CD4-positive, alpha-beta T cell (primary cell): ENCODE results near the gene GPI. TPM values are rescaled to one million over a fixed set of nuclear protein-coding genes. Genes with fewer than 3 reads are reported as not detected.

Source experiments
- ATAC-seq: fragments of 200-7000 bp; cut with Tn5 transposase; one replicate; pipeline ENCODE4 v1.10.0; 2022; ENCODE audit warnings: mild to moderate bottlenecking; ENCODE audit not compliant: poor library complexity
- CTCF ChIA-PET: fragments of 350-600 bp; sonication (Branson Sonifier 250); formaldehyde crosslinking; loops from one replicate; lab custom pipeline; 2021; ENCODE audit warnings: antibody characterized with exemption, inconsistent platforms; lab: Charles Lee
- POLR2A ChIA-PET: fragments of 350-600 bp; sonication (Branson Sonifier 250); formaldehyde crosslinking; loops from one replicate; lab custom pipeline; 2021; ENCODE audit warnings: antibody characterized with exemption, inconsistent platforms; lab: Charles Lee
- DNase-seq, 14 experiments: peaks; one replicate each; pipeline ENCODE4 v3.0.0-alpha.2; 2013 to 2020; ENCODE audit warnings: mixed read lengths in 2 of 14
- H3K27ac ChIP-seq, 2 donors: one replicate each; pipeline versions ENCODE4 v1.5.1 to v1.7.0; 2013; ENCODE audit warnings: low read length in 2 of 2, low read depth in 1 of 2, mild to moderate bottlenecking in 1 of 2
- H3K27me3 ChIP-seq, 2 experiments: 1 replicate in 1 of 2; 2 replicates in 1 of 2; pipeline versions ENCODE4 v1.6.1 to v1.7.0; 2013; ENCODE audit warnings: low read length in 2 of 2, control low read depth in 1 of 2, mild to moderate bottlenecking in 1 of 2, moderate library complexity in 1 of 2; ENCODE audit not compliant: insufficient read depth in 2 of 2, control insufficient read depth in 1 of 2
- H3K36me3 ChIP-seq: one replicate; pipeline ENCODE4 v1.6.1; 2013; ENCODE audit warnings: low read length, control low read depth; ENCODE audit not compliant: insufficient read depth
- H3K4me1 ChIP-seq: one replicate; pipeline ENCODE4 v1.6.1; 2013; ENCODE audit warnings: low read length, control low read depth; ENCODE audit not compliant: insufficient read depth
- H3K4me3 ChIP-seq: one replicate; pipeline ENCODE4 v1.5.1; 2013; ENCODE audit warnings: mild to moderate bottlenecking, low read length, moderate library complexity
- H3K9me3 ChIP-seq, 2 experiments: 1 replicate in 1 of 2; 2 replicates in 1 of 2; pipeline versions ENCODE4 v1.6.1 to v1.7.0; 2013; ENCODE audit warnings: low read length in 2 of 2, mild to moderate bottlenecking in 2 of 2, control low read depth in 1 of 2, moderate library complexity in 1 of 2; ENCODE audit not compliant: control insufficient read depth in 1 of 2, insufficient read depth in 1 of 2
- H3K27ac Mint-ChIP-seq: one replicate; pipeline ENCODE4 v1.8.0; 2020; ENCODE audit warnings: mixed read lengths
- H3K27me3 Mint-ChIP-seq: one replicate; pipeline ENCODE4 v1.8.0; 2021; ENCODE audit warnings: mixed read lengths
- H3K36me3 Mint-ChIP-seq: one replicate; pipeline ENCODE4 v1.8.0; 2021; ENCODE audit warnings: low read depth, mixed read lengths
- H3K4me1 Mint-ChIP-seq: one replicate; pipeline ENCODE4 v1.8.0; 2021; ENCODE audit warnings: low read depth, mixed read lengths
- H3K4me3 Mint-ChIP-seq: one replicate; pipeline ENCODE4 v1.8.0; 2020; ENCODE audit warnings: mild to moderate bottlenecking, mixed read lengths
- H3K9me3 Mint-ChIP-seq: one replicate; pipeline ENCODE4 v1.8.0; 2020; ENCODE audit warnings: mixed read lengths
- CTCF ChIP-seq: fragments of 200-600 bp; IDR thresholded peaks from one replicate; pipeline ENCODE4 v1.8.0; 2022; ENCODE audit warnings: antibody characterized with exemption, mild to moderate bottlenecking
- intact Hi-C, 2 experiments: fragments of 100-400 bp; cut with DNase I in 1 of 2; cut with micrococcal nuclease in 1 of 2; formaldehyde crosslinking; loops; one replicate each; pipeline versions ENCODE4 v1.15.1 to v1.9.0; 2023 to 2025; cut with DNase I, micrococcal nuclease
- total RNA-seq, 174 experiments: library from RNA in 2 of 174; stranded (reverse) in 2 of 174; gene quantifications; one replicate each; pipeline ENCODE4 v1.2.3 and lab custom pipeline; 2021 to 2026

The GPI gene
- total RNA-seq, 2 experiments from 2014 or later: 85.0 to 86.0 TPM

GRCh38 chr19:34345947-34346351, 19.0 kb upstream of the GPI start:
- POLR2A ChIA-PET: interaction anchor here (0.6 to 0.9 kb wide), 2 partner anchors 75 to 172 kb away, joined by 3 read pairs; no protein-coding TSS in a partner anchor
- H3K4me3 ChIP-seq: no peak overlapping the region
- Mint-ChIP-seq H3K4me1 (peaks cover 23% of the 10 kb centered on the region), H3K27ac (peak overlapping the region; percentile 38), H3K36me3 (peaks cover 56% of the 10 kb centered on the region), H3K9me3 (no peaks in the 10 kb centered on the region), H3K27me3 (no peaks in the 10 kb centered on the region), H3K4me3 (no peak overlapping the region)
- H3K27ac ChIP-seq: no peak overlapping the region
- peaks cover 44% of the 10 kb centered on the region for H3K36me3 ChIP-seq
- H3K27me3 ChIP-seq: no peaks in the 10 kb centered on the region
- no peaks in the 10 kb centered on the region for H3K9me3 ChIP-seq
- CTCF ChIA-PET: interaction anchor here (0.6 to 1.4 kb wide), 9 partner anchors 10 to 151 kb away, joined by 3 to 5 read pairs (median 4); no protein-coding TSS in a partner anchor
- ATAC-seq (no peak), DNase-seq (peak; percentile 50 to 80 (median 62))
- H3K4me1 ChIP-seq: peaks cover 22% of the 10 kb centered on the region
- intact Hi-C loops: loop anchor here in 1 of 2 experiments (5.0 kb wide), 1 partner anchor 304 kb away; no protein-coding TSS in a partner anchor
- TF ChIP-seq CTCF: peak; percentile 92

GRCh38 chr19:34347561-34348165, 17.3 kb upstream of the GPI start:
- H3K9me3 Mint-ChIP-seq: no peaks in the 10 kb centered on the region
- H3K4me3 ChIP-seq: no peak overlapping the region
- H3K27ac Mint-ChIP-seq: no peak overlapping the region
- peaks cover 33% of the 10 kb centered on the region for H3K4me1 ChIP-seq
- H3K36me3 ChIP-seq: peaks cover 30% of the 10 kb centered on the region
- peaks cover 54% of the 10 kb centered on the region for H3K36me3 Mint-ChIP-seq
- no peaks in the 10 kb centered on the region for H3K27me3 ChIP-seq
- intact Hi-C loops: loop anchor here in 1 of 2 experiments (5.0 kb wide), 1 partner anchor 305 kb away; no protein-coding TSS in a partner anchor
- H3K27ac ChIP-seq: no peak overlapping the region
- ATAC-seq: no peak
- no peaks in the 10 kb centered on the region for H3K27me3 Mint-ChIP-seq
- POLR2A ChIA-PET: interaction anchor here (0.6 kb wide), 1 partner anchor 37 kb away, joined by 3 read pairs; no protein-coding TSS in a partner anchor
- TF ChIP-seq CTCF: no peak
- CTCF ChIA-PET: interaction anchor here (1.2 kb wide), 1 partner anchor 11 kb away, joined by 3 read pairs; no protein-coding TSS in a partner anchor
- H3K4me3 Mint-ChIP-seq: no peak overlapping the region
- DNase-seq: no peak
- peaks cover 30% of the 10 kb centered on the region for H3K4me1 Mint-ChIP-seq
- no peaks in the 10 kb centered on the region for H3K9me3 ChIP-seq

- H3K4me1 ChIP-seq: peaks cover 33% of the 10 kb centered on the region
- no peak overlapping the region for H3K4me3 ChIP-seq
- no peak overlapping the region for H3K4me3 Mint-ChIP-seq
- ChIA-PET CTCF (interaction anchor here (1.2 kb wide), 1 partner anchor 10 kb away, joined by 3 read pairs; no protein-coding TSS in a partner anchor), POLR2A (interaction anchor here (0.9 to 1.1 kb wide), 2 partner anchors 15 to 79 kb away, joined by 3 read pairs; no protein-coding TSS in a partner anchor)
- H3K9me3 Mint-ChIP-seq: no peaks in the 10 kb centered on the region
- ATAC-seq (no peak), DNase-seq (no peak)
- H3K27ac ChIP-seq: peak overlapping the region in 1 of 2 donors; percentile 61
- intact Hi-C loops: loop anchor here in 1 of 2 experiments (5.0 kb wide), 1 partner anchor 307 kb away; no protein-coding TSS in a partner anchor
- TF ChIP-seq CTCF: no peak
- H3K9me3 ChIP-seq: no peaks in the 10 kb centered on the region
- no peaks in the 10 kb centered on the region for H3K27me3 ChIP-seq
- H3K36me3 ChIP-seq: peaks cover 29% of the 10 kb centered on the region
- peaks cover 43% of the 10 kb centered on the region for H3K36me3 Mint-ChIP-seq
- H3K27me3 Mint-ChIP-seq: no peaks in the 10 kb centered on the region
- H3K27ac Mint-ChIP-seq: peak overlapping the region; percentile 78
- peaks cover 30% of the 10 kb centered on the region for H3K4me1 Mint-ChIP-seq
Observed at GRCh38 chr19:34348899-34349487, 16.0 kb upstream of the GPI start.
